ENCODE data around the gene CFAP206.

CFAP206 gene, protein sequence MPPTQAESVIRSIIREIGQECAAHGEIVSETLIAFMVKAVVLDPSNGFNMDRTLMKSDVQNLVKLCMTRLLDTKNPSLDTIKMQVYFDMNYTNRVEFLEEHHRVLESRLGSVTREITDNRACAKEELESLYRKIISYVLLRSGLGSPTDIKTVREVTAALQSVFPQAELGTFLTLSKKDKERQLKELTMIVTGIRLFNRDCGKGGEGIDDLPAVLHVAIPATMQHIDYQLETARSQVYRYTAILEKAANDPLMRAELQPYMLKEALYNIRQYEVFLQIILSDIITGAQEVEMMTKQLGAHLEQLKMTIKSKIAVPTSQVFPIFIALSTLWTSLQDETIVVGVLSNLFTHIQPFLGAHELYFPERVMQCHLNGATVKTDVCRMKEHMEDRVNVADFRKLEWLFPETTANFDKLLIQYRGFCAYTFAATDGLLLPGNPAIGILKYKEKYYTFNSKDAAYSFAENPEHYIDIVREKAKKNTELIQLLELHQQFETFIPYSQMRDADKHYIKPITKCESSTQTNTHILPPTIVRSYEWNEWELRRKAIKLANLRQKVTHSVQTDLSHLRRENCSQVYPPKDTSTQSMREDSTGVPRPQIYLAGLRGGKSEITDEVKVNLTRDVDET

GRCh38 chr6:87407901-87408720 lies at the start of gene CFAP206:
Gene CFAP206, plus strand, starts transcription at chr6:87407972. Its CDS starts 1,868 bp downstream, at chr6:87409840.
- DNase-seq (ENCODE audit: low read depth), result peak; percentile 72

GRCh38 chr6:87364602-87365252 lies 43.0 kb upstream of the CFAP206 start:
- no peak for DNase-seq (ENCODE audit: low read depth)

- no peak for DNase-seq (ENCODE audit: low read depth)
Measured at GRCh38 chr6:87366072-87366827, 41.5 kb upstream of the CFAP206 start.

DNA sequence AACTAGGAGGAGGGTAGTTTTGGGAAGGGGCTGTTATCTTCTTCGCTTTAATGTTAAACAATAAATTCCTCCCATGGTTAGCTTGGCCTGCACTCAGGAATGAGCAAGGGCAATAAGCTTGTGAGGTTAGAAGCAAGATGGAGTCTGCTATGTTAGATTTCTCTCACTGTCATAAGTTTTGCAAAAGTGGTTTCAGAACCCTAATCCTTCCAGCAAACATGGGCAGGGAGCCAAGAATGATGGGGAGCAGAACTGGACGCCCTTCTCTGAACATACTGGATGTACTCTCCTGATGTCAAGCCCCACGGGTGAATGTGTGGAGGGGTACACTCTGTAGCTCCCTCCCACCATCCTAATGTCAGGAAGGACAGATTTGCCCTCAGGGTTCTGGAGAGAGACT lies 40.9 kb upstream of the CFAP206 start:
- DNase-seq (ENCODE audit: low read depth), result no peak

DNA sequence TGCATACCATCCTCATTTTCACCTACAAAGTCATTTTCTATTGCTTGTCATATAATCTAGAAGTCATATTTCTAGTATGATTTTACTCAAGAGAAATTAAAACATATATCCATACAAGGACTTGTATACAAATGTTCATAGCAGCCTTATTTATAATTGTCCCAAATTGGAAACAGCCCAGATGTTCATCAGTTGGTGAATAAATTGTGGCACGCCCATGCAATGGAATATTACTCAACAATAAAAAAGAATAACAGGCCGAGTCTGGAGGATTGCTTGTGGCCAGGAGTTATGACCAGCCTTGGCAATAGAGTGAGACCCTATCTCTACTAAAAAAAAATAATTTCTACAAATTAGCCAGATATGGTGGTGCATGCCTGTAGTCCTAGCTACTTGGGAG lies 34.4 kb upstream of the CFAP206 start:
- no peak for DNase-seq (ENCODE audit: low read depth)

- DNase-seq (ENCODE audit: low read depth), result no peak
Measured at GRCh38 chr6:87375315-87375714, 32.5 kb upstream of the CFAP206 start.

GRCh38 chr6:87376643-87377042 lies 31.1 kb upstream of the CFAP206 start:
- no peak for DNase-seq (ENCODE audit: low read depth)

GRCh38 chr6:87378947-87379346 lies 28.8 kb upstream of the CFAP206 start:
- DNase-seq (ENCODE audit: low read depth), result no peak

DNA sequence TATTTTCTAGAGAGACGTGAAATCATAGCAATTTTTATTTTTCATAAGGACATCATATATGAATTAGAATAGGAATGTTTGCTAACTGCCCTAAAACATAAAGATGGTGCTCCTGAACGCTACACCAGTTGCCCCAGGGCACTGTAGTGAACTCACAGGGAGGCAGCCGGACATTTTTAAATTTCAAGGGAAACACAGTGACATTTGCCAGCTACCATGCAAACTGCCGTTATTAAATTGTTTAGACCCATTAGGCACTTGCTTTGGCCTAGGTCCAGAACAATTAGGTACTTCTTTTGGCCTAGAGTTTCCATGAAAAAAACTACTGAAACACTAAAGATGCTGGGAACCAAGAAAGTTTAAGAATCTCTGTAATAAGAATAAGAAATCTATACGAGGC lies 24.9 kb upstream of the CFAP206 start:
- no peak for DNase-seq (ENCODE audit: low read depth)

DNA sequence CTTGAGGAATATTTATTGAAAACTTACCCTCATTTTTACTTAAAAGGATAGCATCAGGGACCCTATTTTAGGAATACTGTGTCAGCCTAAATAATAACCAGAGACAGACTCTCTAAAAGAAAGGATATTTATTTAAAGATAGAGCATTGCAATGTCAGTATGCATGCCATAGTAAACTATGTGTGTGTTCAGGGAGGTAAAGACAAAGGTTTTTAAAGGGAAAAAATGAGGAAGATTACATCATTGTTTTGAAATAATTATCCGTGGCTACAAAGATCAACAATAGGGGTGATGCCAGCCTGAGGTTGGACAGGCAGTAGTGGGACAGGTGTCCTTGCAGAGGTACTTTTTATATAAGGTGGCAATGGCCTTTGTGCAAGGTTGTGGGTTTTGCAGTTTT lies 23.7 kb upstream of the CFAP206 start:
- no peak for DNase-seq (ENCODE audit: low read depth)

DNA sequence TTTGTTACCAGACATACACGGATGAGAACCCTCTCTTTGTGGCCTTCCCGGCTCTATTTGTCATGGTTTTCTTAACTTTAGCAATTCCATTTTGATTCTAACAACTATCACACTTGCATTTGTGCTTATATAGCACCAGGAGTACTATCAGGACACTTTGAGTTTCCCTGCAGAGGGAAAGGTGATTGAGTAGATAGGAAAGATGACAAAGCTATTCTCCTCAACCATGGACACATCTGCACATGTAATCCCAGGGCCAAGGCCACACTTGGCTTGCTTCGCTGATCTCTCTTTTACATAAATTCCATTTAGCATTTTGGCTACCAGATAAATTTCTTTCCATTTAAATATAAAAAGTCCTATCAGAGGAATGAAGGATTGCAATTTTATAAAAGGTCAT lies 23.3 kb upstream of the CFAP206 start:
- no peak for DNase-seq (ENCODE audit: low read depth)

DNA sequence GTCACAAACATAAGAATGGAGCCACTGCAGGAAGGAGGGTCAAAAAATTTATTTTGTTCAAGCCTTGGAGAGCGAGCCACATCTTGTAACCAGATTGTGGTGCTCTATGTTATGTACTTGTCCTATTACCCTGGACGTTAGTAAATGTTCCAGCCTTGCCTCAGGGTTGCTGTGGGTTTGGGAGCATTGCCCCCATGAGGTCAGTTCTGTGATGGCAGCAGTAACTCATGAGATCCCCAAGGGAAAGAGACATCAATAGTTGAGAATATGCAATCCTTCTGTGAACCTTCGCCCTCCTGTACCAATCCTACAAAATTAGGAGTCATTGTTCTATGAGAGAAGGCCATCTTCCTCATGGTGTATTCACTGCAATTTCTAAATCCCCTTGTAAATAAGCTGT lies 16.4 kb upstream of the CFAP206 start:
- DNase-seq (ENCODE audit: low read depth), result no peak

DNA sequence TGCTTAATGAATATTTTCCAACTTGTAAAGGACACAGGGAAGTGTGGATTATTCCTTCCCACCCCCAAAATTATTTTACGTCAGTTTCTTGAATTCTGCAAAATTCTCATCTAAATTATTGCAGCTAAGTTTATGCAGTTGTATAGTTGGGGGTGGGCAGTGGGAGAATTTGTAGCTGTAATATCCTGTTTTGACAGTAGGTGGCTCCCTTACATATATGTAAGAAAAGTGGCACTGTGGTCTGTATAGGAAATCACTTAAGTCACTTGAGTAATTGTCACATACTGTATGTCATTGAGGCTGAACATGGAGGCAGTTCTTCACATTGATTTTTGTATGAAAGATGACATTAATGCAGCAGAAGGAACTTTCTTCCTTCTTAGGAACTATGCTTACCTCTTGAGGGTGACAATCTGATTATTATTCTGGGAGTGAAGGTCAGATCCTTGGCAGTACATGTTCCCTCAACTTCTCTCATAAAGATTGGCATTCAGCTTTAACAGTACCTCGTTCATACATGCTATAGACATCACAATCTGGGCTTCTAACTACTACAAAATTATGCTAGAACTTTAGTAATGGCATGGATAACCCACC lies 14.6 kb upstream of the CFAP206 start:
- DNase-seq (ENCODE audit: low read depth), result peak; percentile 59

DNA sequence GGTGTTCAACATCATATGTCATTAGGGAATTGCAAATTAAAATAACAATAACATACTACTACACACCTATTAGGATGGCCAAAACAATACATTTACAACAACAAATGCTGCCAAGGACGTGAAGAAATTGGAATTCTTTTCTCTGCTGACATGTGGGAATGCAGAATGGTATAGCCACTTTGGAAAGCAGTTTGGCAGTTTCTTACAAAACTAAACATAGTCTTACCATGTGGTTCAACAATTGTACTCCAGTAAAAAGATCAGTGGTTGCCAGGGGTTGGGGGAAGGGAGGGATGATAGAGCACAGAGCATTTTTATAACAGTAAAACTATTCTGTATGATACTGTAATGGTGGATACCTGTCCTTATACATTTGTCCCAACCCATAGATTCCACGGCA lies 12.3 kb upstream of the CFAP206 start:
- no peak for DNase-seq (ENCODE audit: low read depth)

DNA sequence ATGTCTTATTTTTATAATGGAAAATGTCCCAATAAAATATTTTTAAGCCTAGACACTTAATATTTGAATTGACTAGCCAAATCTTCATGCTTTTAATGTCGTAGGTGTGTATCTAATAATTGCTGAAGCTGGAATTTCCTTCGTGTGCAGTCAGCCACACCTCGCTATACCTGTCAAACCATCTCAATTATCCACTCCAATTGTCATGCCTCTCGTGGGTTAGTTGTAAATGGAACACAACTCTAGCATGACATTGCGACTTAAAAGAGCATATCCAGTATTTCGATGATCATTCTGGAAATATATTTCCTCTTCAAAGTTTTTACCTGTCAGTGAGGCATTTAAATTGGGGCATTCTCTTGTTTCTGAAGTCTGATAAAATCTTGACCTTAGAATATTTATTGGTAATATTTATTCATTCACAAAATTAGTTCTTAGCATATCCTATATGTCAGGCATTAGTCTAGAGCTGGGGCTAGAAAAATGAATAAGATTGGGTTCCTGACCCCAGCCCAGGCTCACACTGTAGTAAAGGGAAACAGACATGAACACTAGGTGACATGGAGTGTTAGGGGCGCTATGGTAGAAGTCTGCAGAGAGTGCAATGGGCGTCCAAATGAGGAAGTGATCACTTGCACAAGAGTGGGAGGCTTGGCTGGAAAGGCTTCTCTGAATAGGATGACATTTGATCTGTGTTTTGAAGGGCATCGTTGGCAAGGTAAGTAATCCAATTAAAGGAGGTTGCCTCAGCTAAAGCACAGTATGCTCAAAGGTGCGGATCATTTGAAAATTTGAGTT lies 11.0 kb upstream of the CFAP206 start:
- no peak for DNase-seq (ENCODE audit: low read depth)

- DNase-seq (ENCODE audit: low read depth), result no peak
Measured at GRCh38 chr6:87397656-87398055, 10.1 kb upstream of the CFAP206 start.

- no peak for DNase-seq (ENCODE audit: low read depth)
Measured at GRCh38 chr6:87401832-87402231, 5.9 kb upstream of the CFAP206 start.

- no peak for DNase-seq (ENCODE audit: low read depth)
Measured at GRCh38 chr6:87407561-87407900, 241 bp upstream of the CFAP206 start.

- no peak for DNase-seq (ENCODE audit: low read depth)
Measured at GRCh38 chr6:87408721-87409155, 966 bp downstream of the CFAP206 start.

GRCh38 chr6:87419266-87419665 lies 11.5 kb downstream of the CFAP206 start:
- no peak for DNase-seq (ENCODE audit: low read depth)

Measured in fibroblast of the conjunctiva (primary cell).